Activated CD4-positive, alpha-beta T cell treated with anti-CD3 and anti-CD28 coated beads, Interleukin-2, amount 10 ng/mL, durations not matched to agents 7 days and 5 days (primary cell): ENCODE results near the gene C2CD4B. TPM values are rescaled to one million over a fixed set of nuclear protein-coding genes. Genes with fewer than 3 reads are reported as not detected.

Experiments used
- CTCF ChIA-PET: fragments of 350-600 bp; sonication (Branson Sonifier 250); formaldehyde crosslinking; loops from one replicate; lab custom pipeline; 2021; ENCODE audit warnings: antibody characterized with exemption; lab: Charles Lee
- POLR2A ChIA-PET: fragments of 350-600 bp; sonication (Branson Sonifier 250); formaldehyde crosslinking; loops from one replicate; lab custom pipeline; 2021; ENCODE audit warnings: antibody characterized with exemption; lab: Charles Lee
- DNase-seq: peaks from one replicate; pipeline ENCODE4 v3.0.0-alpha.2; 2020
- H3K27ac Mint-ChIP-seq: one replicate; pipeline ENCODE4 v1.8.0; 2021; ENCODE audit warnings: mild to moderate bottlenecking, moderate library complexity, mixed read lengths
- H3K27me3 Mint-ChIP-seq: one replicate; pipeline ENCODE4 v1.8.0; 2021; ENCODE audit warnings: mixed read lengths
- H3K36me3 Mint-ChIP-seq: one replicate; pipeline ENCODE4 v1.8.0; 2021; ENCODE audit warnings: low read depth, mixed read lengths
- H3K4me1 Mint-ChIP-seq: one replicate; pipeline ENCODE4 v1.8.0; 2021; ENCODE audit warnings: mixed read lengths
- H3K4me3 Mint-ChIP-seq: one replicate; pipeline ENCODE4 v1.8.0; 2021; ENCODE audit warnings: mild to moderate bottlenecking, moderate library complexity, mixed read lengths
- H3K9me3 Mint-ChIP-seq: one replicate; pipeline ENCODE4 v1.8.0; 2021; ENCODE audit warnings: mixed read lengths
- total RNA-seq, 2 experiments: library from RNA; stranded (reverse); gene quantifications; one replicate each; pipeline ENCODE4 v1.2.3, GENCODE V29; 2021

C2CD4B gene
- total RNA-seq, 2 experiments from 2014 or later: not detected

- ChIA-PET CTCF (no interaction called here), POLR2A (no interaction called here)
- no peaks in the 10 kb centered on the region for H3K36me3 Mint-ChIP-seq
- H3K9me3 Mint-ChIP-seq: no peaks in the 10 kb centered on the region
- no peak overlapping the region for H3K4me3 Mint-ChIP-seq
- no peak for DNase-seq
- no peak overlapping the region for H3K27ac Mint-ChIP-seq
- H3K27me3 Mint-ChIP-seq: peaks cover 12% of the 10 kb centered on the region
- no peaks in the 10 kb centered on the region for H3K4me1 Mint-ChIP-seq
These were observed 18.0 kb upstream of the C2CD4B start for GRCh38 chr15:62183130-62183529.

- Mint-ChIP-seq H3K36me3 (no peaks in the 10 kb centered on the region), H3K9me3 (no peaks in the 10 kb centered on the region), H3K27ac (no peak overlapping the region), H3K4me1 (no peaks in the 10 kb centered on the region), H3K27me3 (peaks cover 33% of the 10 kb centered on the region), H3K4me3 (no peak overlapping the region)
- no peak for DNase-seq
- POLR2A ChIA-PET: no interaction called here
- CTCF ChIA-PET: no interaction called here
These were observed 8.1 kb upstream of the C2CD4B start for GRCh38 chr15:62173215-62173614.

- ChIA-PET POLR2A (no interaction called here), CTCF (interaction anchor here (0.5 kb wide), 1 partner anchor 1761 kb away, joined by 3 read pairs; no protein-coding TSS in a partner anchor)
- H3K27ac Mint-ChIP-seq: no peak overlapping the region
- H3K36me3 Mint-ChIP-seq: no peaks in the 10 kb centered on the region
- H3K27me3 Mint-ChIP-seq: peaks cover 39% of the 10 kb centered on the region
- no peaks in the 10 kb centered on the region for H3K9me3 Mint-ChIP-seq
- no peaks in the 10 kb centered on the region for H3K4me1 Mint-ChIP-seq
- no peak for DNase-seq
- H3K4me3 Mint-ChIP-seq: no peak overlapping the region
These were observed 6.8 kb upstream of the C2CD4B start for GRCh38 chr15:62171882-62172281.

- CTCF ChIA-PET: interaction anchor here (1.5 kb wide), 1 partner anchor 12 kb away, joined by 5 read pairs; no protein-coding TSS in a partner anchor
- H3K4me3 Mint-ChIP-seq: peak overlapping the region; percentile 23
- H3K27ac Mint-ChIP-seq: no peak overlapping the region
- no peak for DNase-seq
- no peaks in the 10 kb centered on the region for H3K9me3 Mint-ChIP-seq
- H3K27me3 Mint-ChIP-seq: peaks cover 68% of the 10 kb centered on the region
- peaks cover 14% of the 10 kb centered on the region for H3K4me1 Mint-ChIP-seq
- H3K36me3 Mint-ChIP-seq: no peaks in the 10 kb centered on the region
- POLR2A ChIA-PET: interaction anchor here (0.6 kb wide), 1 partner anchor 1909 kb away, joined by 4 read pairs; no protein-coding TSS in a partner anchor
These were observed 799 bp upstream of the C2CD4B start for GRCh38 chr15:62165793-62166375.

- peak overlapping the region; percentile 64 for H3K4me3 Mint-ChIP-seq
- no peak for DNase-seq
These were observed 535 bp downstream of the C2CD4B start for GRCh38 chr15:62164396-62165103.

GRCh38 chr15:62164014-62164395 is 1.1 kb downstream of the C2CD4B start:
- peaks cover 74% of the 10 kb centered on the region for H3K27me3 Mint-ChIP-seq

More at GRCh38 chr15:62164396-62165103, 535 bp downstream of the C2CD4B start:
- ChIA-PET CTCF (interaction anchor here (1.5 kb wide), 1 partner anchor 10 kb away, joined by 5 read pairs; no protein-coding TSS in a partner anchor), POLR2A (no interaction called here)
- Mint-ChIP-seq H3K36me3 (no peaks in the 10 kb centered on the region), H3K9me3 (no peaks in the 10 kb centered on the region), H3K4me1 (peaks cover 14% of the 10 kb centered on the region), H3K27ac (peak overlapping the region; percentile 47), H3K27me3 (peaks cover 74% of the 10 kb centered on the region)

GRCh38 chr15:62163397-62164013 is 1.6 kb downstream of the C2CD4B start:
- ChIA-PET POLR2A (no interaction called here), CTCF (interaction anchor here (1.0 kb wide), 1 partner anchor 80 kb away, joined by 3 read pairs; no protein-coding TSS in a partner anchor)
- no peaks in the 10 kb centered on the region for H3K36me3 Mint-ChIP-seq
- H3K4me1 Mint-ChIP-seq: peaks cover 14% of the 10 kb centered on the region
- H3K4me3 Mint-ChIP-seq: peak overlapping the region; percentile 7
- H3K27me3 Mint-ChIP-seq: peaks cover 77% of the 10 kb centered on the region
- H3K9me3 Mint-ChIP-seq: peaks cover 4% of the 10 kb centered on the region
- no peak for DNase-seq
- H3K27ac Mint-ChIP-seq: no peak overlapping the region

More at GRCh38 chr15:62164014-62164395, 1.1 kb downstream of the C2CD4B start:
- H3K27ac Mint-ChIP-seq: no peak overlapping the region
- ChIA-PET CTCF (interaction anchor here (1.0 kb wide), 1 partner anchor 80 kb away, joined by 3 read pairs; no protein-coding TSS in a partner anchor), POLR2A (no interaction called here)
- no peak overlapping the region for H3K4me3 Mint-ChIP-seq
- peaks cover 14% of the 10 kb centered on the region for H3K4me1 Mint-ChIP-seq
- H3K9me3 Mint-ChIP-seq: no peaks in the 10 kb centered on the region
- H3K36me3 Mint-ChIP-seq: no peaks in the 10 kb centered on the region
- no peak for DNase-seq

- peaks cover 4% of the 10 kb centered on the region for H3K9me3 Mint-ChIP-seq
- DNase-seq: no peak
- peaks cover 6% of the 10 kb centered on the region for H3K27me3 Mint-ChIP-seq
- H3K27ac Mint-ChIP-seq: no peak overlapping the region
- H3K4me1 Mint-ChIP-seq: peaks cover 5% of the 10 kb centered on the region
- no peak overlapping the region for H3K4me3 Mint-ChIP-seq
- ChIA-PET CTCF (interaction anchor here (1.3 to 2.3 kb wide), 2 partner anchors 12 to 77 kb away, joined by 3 to 5 read pairs; partner anchors contain the start of gene C2CD4B), POLR2A (no interaction called here)
- H3K36me3 Mint-ChIP-seq: peaks cover 3% of the 10 kb centered on the region
These were observed 11.9 kb downstream of the C2CD4B start for GRCh38 chr15:62153228-62153627.

GRCh38 chr15:62150445-62150844 is 14.6 kb downstream of the C2CD4B start:
- peaks cover 5% of the 10 kb centered on the region for H3K4me1 Mint-ChIP-seq
- no peak overlapping the region for H3K27ac Mint-ChIP-seq
- ChIA-PET CTCF (no interaction called here), POLR2A (no interaction called here)
- no peaks in the 10 kb centered on the region for H3K36me3 Mint-ChIP-seq
- H3K4me3 Mint-ChIP-seq: no peak overlapping the region
- peaks cover 3% of the 10 kb centered on the region for H3K27me3 Mint-ChIP-seq
- DNase-seq: no peak
- no peaks in the 10 kb centered on the region for H3K9me3 Mint-ChIP-seq

GRCh38 chr15:62149729-62150128 is 15.4 kb downstream of the C2CD4B start:
- H3K4me3 Mint-ChIP-seq: no peak overlapping the region
- no peaks in the 10 kb centered on the region for H3K9me3 Mint-ChIP-seq
- no peaks in the 10 kb centered on the region for H3K36me3 Mint-ChIP-seq
- peaks cover 5% of the 10 kb centered on the region for H3K4me1 Mint-ChIP-seq
- H3K27me3 Mint-ChIP-seq: no peaks in the 10 kb centered on the region
- DNase-seq: no peak
- no peak overlapping the region for H3K27ac Mint-ChIP-seq
- POLR2A ChIA-PET: no interaction called here
- CTCF ChIA-PET: no interaction called here

- H3K4me1 Mint-ChIP-seq: peaks cover 1% of the 10 kb centered on the region
- H3K4me3 Mint-ChIP-seq: no peak overlapping the region
- H3K27me3 Mint-ChIP-seq: no peaks in the 10 kb centered on the region
- no peaks in the 10 kb centered on the region for H3K36me3 Mint-ChIP-seq
- H3K9me3 Mint-ChIP-seq: no peaks in the 10 kb centered on the region
- H3K27ac Mint-ChIP-seq: no peak overlapping the region
- ChIA-PET POLR2A (interaction anchor here (0.7 kb wide), 1 partner anchor 61 kb away, joined by 3 read pairs; no protein-coding TSS in a partner anchor), CTCF (no interaction called here)
- no peak for DNase-seq
These were observed 17.5 kb downstream of the C2CD4B start for GRCh38 chr15:62147551-62147950.

- H3K9me3 Mint-ChIP-seq: no peaks in the 10 kb centered on the region
- no peak overlapping the region for H3K4me3 Mint-ChIP-seq
- POLR2A ChIA-PET: interaction anchor here (0.7 kb wide), 1 partner anchor 60 kb away, joined by 3 read pairs; no protein-coding TSS in a partner anchor
- no peak for DNase-seq
- no peaks in the 10 kb centered on the region for H3K36me3 Mint-ChIP-seq
- CTCF ChIA-PET: no interaction called here
- peaks cover 1% of the 10 kb centered on the region for H3K4me1 Mint-ChIP-seq
- no peaks in the 10 kb centered on the region for H3K27me3 Mint-ChIP-seq
- H3K27ac Mint-ChIP-seq: no peak overlapping the region
These were observed 17.9 kb downstream of the C2CD4B start for GRCh38 chr15:62147149-62147548.
